ENCODE results near the gene TTC6.

DNA sequence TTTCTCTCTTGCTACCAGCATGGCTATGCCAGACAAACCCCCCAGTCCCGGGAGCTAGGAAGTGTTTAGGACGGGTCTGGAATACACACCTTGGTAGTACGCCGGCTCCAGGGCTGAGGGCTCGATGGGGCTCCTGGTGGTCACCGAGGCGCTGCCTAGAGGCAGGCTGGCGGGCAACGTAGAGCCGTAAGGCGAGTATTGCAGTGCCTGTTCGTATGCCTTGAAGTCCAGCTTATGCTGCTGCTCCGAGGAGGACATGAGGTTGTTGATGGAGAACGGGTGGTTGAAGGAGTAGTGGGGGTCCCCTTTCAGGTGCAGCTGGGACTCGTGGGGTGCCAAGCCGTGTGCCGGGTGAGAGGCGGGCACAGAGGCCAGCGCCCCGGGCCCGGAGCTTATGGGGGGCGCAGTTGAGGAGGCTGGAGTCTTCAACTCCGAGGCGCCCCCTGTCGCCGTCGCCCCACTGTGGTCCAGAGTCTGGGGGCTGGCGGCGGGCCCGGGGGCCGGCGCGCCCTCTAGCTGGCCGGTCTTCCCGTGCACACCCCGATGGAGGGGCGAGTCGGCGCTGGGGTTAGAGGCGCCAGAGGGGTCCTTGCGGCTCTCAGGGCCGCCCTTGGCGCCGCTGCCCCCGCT is 4.0 kb upstream of the TTC6 start:
- TF ChIP-seq, protein P1, sequence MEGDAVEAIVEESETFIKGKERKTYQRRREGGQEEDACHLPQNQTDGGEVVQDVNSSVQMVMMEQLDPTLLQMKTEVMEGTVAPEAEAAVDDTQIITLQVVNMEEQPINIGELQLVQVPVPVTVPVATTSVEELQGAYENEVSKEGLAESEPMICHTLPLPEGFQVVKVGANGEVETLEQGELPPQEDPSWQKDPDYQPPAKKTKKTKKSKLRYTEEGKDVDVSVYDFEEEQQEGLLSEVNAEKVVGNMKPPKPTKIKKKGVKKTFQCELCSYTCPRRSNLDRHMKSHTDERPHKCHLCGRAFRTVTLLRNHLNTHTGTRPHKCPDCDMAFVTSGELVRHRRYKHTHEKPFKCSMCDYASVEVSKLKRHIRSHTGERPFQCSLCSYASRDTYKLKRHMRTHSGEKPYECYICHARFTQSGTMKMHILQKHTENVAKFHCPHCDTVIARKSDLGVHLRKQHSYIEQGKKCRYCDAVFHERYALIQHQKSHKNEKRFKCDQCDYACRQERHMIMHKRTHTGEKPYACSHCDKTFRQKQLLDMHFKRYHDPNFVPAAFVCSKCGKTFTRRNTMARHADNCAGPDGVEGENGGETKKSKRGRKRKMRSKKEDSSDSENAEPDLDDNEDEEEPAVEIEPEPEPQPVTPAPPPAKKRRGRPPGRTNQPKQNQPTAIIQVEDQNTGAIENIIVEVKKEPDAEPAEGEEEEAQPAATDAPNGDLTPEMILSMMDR (IDR thresholded peaks at IDR 0.05; ENCODE audit: insufficient read depth, low read depth, low read length) = no peak
- TF ChIP-seq EZH2 (IDR thresholded peaks at IDR 0.05; ENCODE audit: insufficient read depth, low read length) = peak; percentile 49

All from astrocyte (in vitro differentiated cells and primary cell).